K562 (cell line): ENCODE data around the gene ITGAV.

Source experiments
- EGR1 ChIP-seq: fragments of 450-650 bp; conservative IDR thresholded peaks from 2 replicates; pipeline ENCODE4 v1.6.1; 2017; ENCODE audit warnings: mild to moderate bottlenecking
- JUNB ChIP-seq: fragments of 450-650 bp; formaldehyde crosslinking; conservative IDR thresholded peaks from 2 replicates; pipeline ENCODE4 v1.4.0; 2020; ENCODE audit warnings: mild to moderate bottlenecking
- MAX ChIP-seq: sonication (generic); formaldehyde crosslinking; IDR thresholded peaks from 2 replicates; pipeline ENCODE4 v1.9.0; 2022; ENCODE audit warnings: mild to moderate bottlenecking, missing genetic modification reagents
- MTA3 ChIP-seq: fragments of 450-650 bp; formaldehyde crosslinking; IDR thresholded peaks from 2 replicates; pipeline ENCODE4 v1.6.1; 2017; ENCODE audit warnings: mild to moderate bottlenecking, borderline replicate concordance
- NCOR1 ChIP-seq: fragments of 450-650 bp; IDR thresholded peaks from 2 replicates; pipeline ENCODE4 v1.6.1; 2016; ENCODE audit warnings: mild to moderate bottlenecking, moderate library complexity
- POU5F1 ChIP-seq: fragments of 150-350 bp; IDR thresholded peaks from 2 replicates; pipeline ENCODE4 v1.6.1; 2014; ENCODE audit warnings: borderline replicate concordance, low read length, low read depth, mild to moderate bottlenecking; ENCODE audit not compliant: partially characterized antibody
- TAF1 ChIP-seq: IDR thresholded peaks from 2 replicates; pipeline ENCODE4 v1.6.1; 2011; ENCODE audit warnings: mild to moderate bottlenecking, low read length, moderate library complexity; ENCODE audit not compliant: insufficient read depth, control insufficient read depth, severe bottlenecking; ENCODE audit errors: extremely low read depth
- TF ChIP-seq, protein P1 (sequence below): sonication (generic); formaldehyde crosslinking; IDR thresholded peaks from 2 replicates; pipeline ENCODE4 v1.8.0; 2022; ENCODE audit warnings: mild to moderate bottlenecking, missing genetic modification reagents

DNA sequence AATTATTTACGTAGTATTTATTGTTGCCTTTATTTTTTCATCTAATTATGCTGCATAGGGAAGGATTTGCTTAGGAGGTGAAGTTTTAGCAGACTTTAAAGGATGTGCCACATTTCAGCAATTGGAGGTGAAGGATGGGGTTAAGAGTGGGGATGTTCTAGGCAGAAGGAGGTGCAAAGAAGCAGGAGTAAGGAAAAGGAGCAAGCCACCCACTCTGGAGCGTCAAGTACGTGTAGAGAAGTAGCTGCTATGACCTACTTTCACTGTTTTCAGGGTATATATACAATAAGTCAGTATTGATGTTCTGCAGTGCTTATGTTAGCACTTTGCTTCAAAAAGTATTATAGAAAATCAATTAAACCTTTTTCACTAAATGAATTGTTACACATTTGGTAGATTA lies 34.4 kb downstream of the ITGAV start:
- no peak for TF ChIP-seq MTA3
- no peak for TF ChIP-seq POU5F1
- TF ChIP-seq MAX (CRISPR knock-in tag): no peak
- no peak for TF ChIP-seq TAF1
- no peak for TF ChIP-seq JUNB
- TF ChIP-seq, protein P1, sequence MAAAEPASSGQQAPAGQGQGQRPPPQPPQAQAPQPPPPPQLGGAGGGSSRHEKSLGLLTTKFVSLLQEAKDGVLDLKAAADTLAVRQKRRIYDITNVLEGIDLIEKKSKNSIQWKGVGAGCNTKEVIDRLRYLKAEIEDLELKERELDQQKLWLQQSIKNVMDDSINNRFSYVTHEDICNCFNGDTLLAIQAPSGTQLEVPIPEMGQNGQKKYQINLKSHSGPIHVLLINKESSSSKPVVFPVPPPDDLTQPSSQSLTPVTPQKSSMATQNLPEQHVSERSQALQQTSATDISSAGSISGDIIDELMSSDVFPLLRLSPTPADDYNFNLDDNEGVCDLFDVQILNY (CRISPR knock-in tag): no peak
- no peak for TF ChIP-seq EGR1
- TF ChIP-seq NCOR1: no peak
